Liver (tissue), 9 donors: ENCODE measurements around the gene GNAS-AS1. TPM values are rescaled to one million over a fixed set of nuclear protein-coding genes. Genes with fewer than 3 reads are reported as not detected.

Experiments used
- DNase-seq: peaks from one replicate; pipeline ENCODE4 v3.0.0-alpha.2; 2017; ENCODE audit warnings: low spot score
- H3K27ac ChIP-seq, 2 donors: one replicate each; pipeline ENCODE4 v1.7.0; 2013; ENCODE audit warnings: inconsistent platforms in 2 of 2, low read length in 2 of 2, control low read depth in 1 of 2, low read depth in 1 of 2, mild to moderate bottlenecking in 1 of 2
- H3K27me3 ChIP-seq, 4 donors: one replicate each; pipeline versions ENCODE4 v1.6.1 to v1.7.0; 2013; ENCODE audit warnings: low read length in 3 of 4, inconsistent platforms in 1 of 4, mild to moderate bottlenecking in 1 of 4, moderate library complexity in 1 of 4; ENCODE audit not compliant: control insufficient read depth in 4 of 4, insufficient read depth in 4 of 4
- H3K36me3 ChIP-seq, 4 donors: one replicate each; pipeline versions ENCODE4 v1.6.1 to v1.7.0; 2013; ENCODE audit warnings: low read length in 3 of 4, mild to moderate bottlenecking in 3 of 4, low read depth in 1 of 4, moderate library complexity in 1 of 4; ENCODE audit not compliant: control insufficient read depth in 4 of 4, insufficient read depth in 3 of 4
- H3K4me1 ChIP-seq, 4 donors: one replicate each; pipeline versions ENCODE4 v1.6.1 to v1.7.0; 2013; ENCODE audit warnings: low read length in 3 of 4, mild to moderate bottlenecking in 3 of 4, moderate library complexity in 1 of 4; ENCODE audit not compliant: control insufficient read depth in 4 of 4, insufficient read depth in 4 of 4
- H3K4me3 ChIP-seq, 3 donors: one replicate each; pipeline versions ENCODE4 v1.6.1 to v1.7.0; 2013; ENCODE audit warnings: low read length in 3 of 3, control low read depth in 1 of 3, low read depth in 1 of 3, mild to moderate bottlenecking in 1 of 3
- H3K9ac ChIP-seq, 2 donors: one replicate each; pipeline ENCODE4 v1.7.0; 2013; ENCODE audit warnings: low read length in 2 of 2, mild to moderate bottlenecking in 2 of 2, moderate library complexity in 2 of 2, control low read depth in 1 of 2, low read depth in 1 of 2
- H3K9me3 ChIP-seq, 4 donors: one replicate each; pipeline versions ENCODE4 v1.6.1 to v1.7.0; 2013; ENCODE audit warnings: low read length in 3 of 4; ENCODE audit not compliant: control insufficient read depth in 4 of 4
- ATF3 ChIP-seq: IDR thresholded peaks from 2 replicates; pipeline ENCODE4 v1.6.1; 2016; ENCODE audit warnings: antibody characterized with exemption
- CTCF ChIP-seq: fragments of 150-350 bp; IDR thresholded peaks from 2 replicates; pipeline ENCODE4 v1.5.1; 2017; ENCODE audit warnings: improper control_type of control experiment, low read depth, low read length; ENCODE audit not compliant: missing input control
- EGR1 ChIP-seq, 2 donors: IDR thresholded peaks; 2 replicates each; pipeline ENCODE4 v1.6.1; 2016 to 2018; ENCODE audit warnings: antibody characterized with exemption in 2 of 2, low read depth in 2 of 2
- FOXA1 ChIP-seq: IDR thresholded peaks from 2 replicates; pipeline ENCODE4 v1.6.1; 2016; ENCODE audit warnings: antibody characterized with exemption
- FOXA2 ChIP-seq: IDR thresholded peaks from 2 replicates; pipeline ENCODE4 v1.6.1; 2016; ENCODE audit warnings: antibody characterized with exemption
- GABPA ChIP-seq, 2 donors: IDR thresholded peaks in 1 of 2; conservative IDR thresholded peaks in 1 of 2; 2 replicates each; pipeline ENCODE4 v1.6.1; 2016; ENCODE audit warnings: antibody characterized with exemption in 2 of 2, mild to moderate bottlenecking in 1 of 2, moderate library complexity in 1 of 2
- HNF4A ChIP-seq, 2 donors: conservative IDR thresholded peaks; 2 replicates each; pipeline ENCODE4 v1.6.1; 2016; ENCODE audit warnings: antibody characterized with exemption in 2 of 2, mild to moderate bottlenecking in 2 of 2
- HNF4G ChIP-seq: IDR thresholded peaks from 2 replicates; pipeline ENCODE4 v1.6.1; 2016; ENCODE audit warnings: antibody characterized with exemption
- JUND ChIP-seq, 2 donors: IDR thresholded peaks; 2 replicates each; pipeline ENCODE4 v1.6.1; 2016; ENCODE audit warnings: antibody characterized with exemption in 2 of 2
- MAX ChIP-seq: IDR thresholded peaks from 2 replicates; pipeline ENCODE4 v1.6.1; 2016; ENCODE audit warnings: antibody characterized with exemption
- NR2F2 ChIP-seq: IDR thresholded peaks from 2 replicates; pipeline ENCODE4 v1.6.1; 2016; ENCODE audit warnings: antibody characterized with exemption
- RAD21 ChIP-seq, 2 donors: IDR thresholded peaks; 2 replicates each; pipeline ENCODE4 v1.6.1; 2016; ENCODE audit warnings: antibody characterized with exemption in 2 of 2, mild to moderate bottlenecking in 2 of 2
- REST ChIP-seq: IDR thresholded peaks from 2 replicates; pipeline ENCODE4 v1.6.1; 2016; ENCODE audit warnings: antibody characterized with exemption, mild to moderate bottlenecking
- RXRA ChIP-seq, 2 donors: IDR thresholded peaks; 2 replicates each; pipeline ENCODE4 v1.6.1; 2017 to 2018; ENCODE audit warnings: antibody characterized with exemption in 2 of 2, mild to moderate bottlenecking in 1 of 2
- SP1 ChIP-seq: IDR thresholded peaks from 2 replicates; pipeline ENCODE4 v1.6.1; 2018; ENCODE audit warnings: antibody characterized with exemption, mild to moderate bottlenecking
- TAF1 ChIP-seq: conservative IDR thresholded peaks from 2 replicates; pipeline ENCODE4 v1.6.1; 2016; ENCODE audit warnings: antibody characterized with exemption, mild to moderate bottlenecking
- YY1 ChIP-seq: IDR thresholded peaks from 2 replicates; pipeline ENCODE4 v1.6.1; 2016; ENCODE audit warnings: antibody characterized with exemption, mild to moderate bottlenecking
- WGBS: extraction: QIAGEN DNeasy Blood & Tissue Kit; methylation state at CpG from one replicate; pipeline ENCODE4 v1.1.7; 2013; 5-methylcytosine and 5-hydroxymethylcytosine counted together
- polyA plus RNA-seq, 2 donors: library from polyadenylated mRNA; stranded (reverse) in 1 of 2; unstranded in 1 of 2; fragments of 200-250 nt in 1 of 2; fragments of >200 nt in 1 of 2; fragmentation: Nextera tagmentation in 1 of 2; extraction: Ambion mirVana in 1 of 2; gene quantifications; one replicate each; pipeline versions ENCODE4 v1.2.1 to v1.2.3, GENCODE V29; 2013 to 2015
- total RNA-seq, 2 donors: library from RNA; depleted of rRNA; stranded (reverse); fragments of >200 nt; gene quantifications; one replicate each; pipeline ENCODE4 v1.2.3, GENCODE V29; 2014
- TF ChIP-seq, protein P1 (sequence below): IDR thresholded peaks from 2 replicates; pipeline ENCODE4 v1.6.1; 2016; ENCODE audit warnings: antibody characterized with exemption
- donor health status: healthy.
- donor health status: healthy.
- donor health status: healthy.
- donor health status: healthy.
- donor health status: healthy.

The GNAS-AS1 gene
- total and polyA plus RNA-seq, 4 donors: 0.08 to 0.42 (median 0.09) TPM; not detected in 1

DNA sequence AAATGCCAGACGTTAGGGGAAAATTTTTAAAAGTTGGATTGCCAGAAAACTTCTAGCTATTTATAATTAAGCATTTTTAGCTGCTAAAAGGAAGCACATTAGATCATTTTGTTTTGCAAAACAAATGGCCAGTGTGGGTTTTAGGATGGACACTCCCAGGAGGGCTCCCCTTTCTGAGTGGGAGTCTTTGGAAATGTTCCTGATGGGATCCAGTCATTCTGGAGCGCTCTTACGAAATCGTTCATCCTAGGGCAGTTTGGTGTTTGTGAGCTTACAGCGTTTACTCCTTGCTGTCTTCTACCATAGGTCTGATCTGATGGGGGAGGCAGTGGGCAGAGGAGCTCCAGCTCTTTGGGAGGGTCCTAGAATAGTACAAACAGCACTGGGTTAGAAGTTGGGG lies 16.5 kb upstream of the GNAS-AS1 start:
- H3K27ac ChIP-seq: no peak overlapping the region
- no peak for DNase-seq
- H3K4me3 ChIP-seq: no peak overlapping the region
- H3K36me3 ChIP-seq: no peaks in the 10 kb centered on the region
- H3K9me3 ChIP-seq: no peaks in the 10 kb centered on the region
- TF ChIP-seq HNF4A (conservative IDR thresholded peaks at IDR 0.05): no peak
- TF ChIP-seq EGR1 (IDR thresholded peaks at IDR 0.05; ENCODE audit: low read depth in 2 of 2): no peak
- TF ChIP-seq ATF3: no peak
- no peak for TF ChIP-seq FOXA1
- TF ChIP-seq GABPA (IDR thresholded peaks at IDR 0.05 in 1 of 2, conservative IDR thresholded peaks at IDR 0.05 in 1 of 2): no peak
- no peak for TF ChIP-seq REST
- no peak for TF ChIP-seq YY1
- H3K4me1 ChIP-seq: no peaks in the 10 kb centered on the region
- 76% methylated on average over 5 of the region's 5 CpGs for WGBS
- no peaks in the 10 kb centered on the region for H3K27me3 ChIP-seq
- no peak overlapping the region for H3K9ac ChIP-seq

GRCh38 chr20:58865843-58866242 lies 15.1 kb upstream of the GNAS-AS1 start:
- Histone ChIP-seq H3K27me3 (no peaks in the 10 kb centered on the region), H3K4me1 (no peaks in the 10 kb centered on the region), H3K36me3 (no peaks in the 10 kb centered on the region), H3K9ac (no peak overlapping the region), H3K9me3 (no peaks in the 10 kb centered on the region), H3K4me3 (no peak overlapping the region), H3K27ac (no peak overlapping the region)
- 95% methylated on average over 2 of the region's 2 CpGs for WGBS
- TF ChIP-seq HNF4A (conservative IDR thresholded peaks at IDR 0.05): no peak
- TF ChIP-seq ATF3: no peak
- TF ChIP-seq YY1: no peak
- TF ChIP-seq MAX: no peak
- TF ChIP-seq FOXA1: no peak
- TF ChIP-seq RAD21 (IDR thresholded peaks at IDR 0.05): no peak
- no peak for TF ChIP-seq CTCF
- no peak for TF ChIP-seq JUND (IDR thresholded peaks at IDR 0.05)
- TF ChIP-seq NR2F2: no peak
- no peak for TF ChIP-seq SP1
- TF ChIP-seq, protein P1, sequence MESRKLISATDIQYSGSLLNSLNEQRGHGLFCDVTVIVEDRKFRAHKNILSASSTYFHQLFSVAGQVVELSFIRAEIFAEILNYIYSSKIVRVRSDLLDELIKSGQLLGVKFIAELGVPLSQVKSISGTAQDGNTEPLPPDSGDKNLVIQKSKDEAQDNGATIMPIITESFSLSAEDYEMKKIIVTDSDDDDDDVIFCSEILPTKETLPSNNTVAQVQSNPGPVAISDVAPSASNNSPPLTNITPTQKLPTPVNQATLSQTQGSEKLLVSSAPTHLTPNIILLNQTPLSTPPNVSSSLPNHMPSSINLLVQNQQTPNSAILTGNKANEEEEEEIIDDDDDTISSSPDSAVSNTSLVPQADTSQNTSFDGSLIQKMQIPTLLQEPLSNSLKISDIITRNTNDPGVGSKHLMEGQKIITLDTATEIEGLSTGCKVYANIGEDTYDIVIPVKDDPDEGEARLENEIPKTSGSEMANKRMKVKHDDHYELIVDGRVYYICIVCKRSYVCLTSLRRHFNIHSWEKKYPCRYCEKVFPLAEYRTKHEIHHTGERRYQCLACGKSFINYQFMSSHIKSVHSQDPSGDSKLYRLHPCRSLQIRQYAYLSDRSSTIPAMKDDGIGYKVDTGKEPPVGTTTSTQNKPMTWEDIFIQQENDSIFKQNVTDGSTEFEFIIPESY: no peak
- no peak for TF ChIP-seq GABPA (IDR thresholded peaks at IDR 0.05 in 1 of 2, conservative IDR thresholded peaks at IDR 0.05 in 1 of 2)
- TF ChIP-seq FOXA2: no peak
- no peak for TF ChIP-seq TAF1
- TF ChIP-seq RXRA (IDR thresholded peaks at IDR 0.05): no peak
- TF ChIP-seq REST: no peak
- TF ChIP-seq EGR1 (IDR thresholded peaks at IDR 0.05; ENCODE audit: low read depth in 2 of 2): no peak
- TF ChIP-seq HNF4G: no peak
- no peak for DNase-seq
